CD4-positive, alpha-beta T cell (primary cell): Measurements from ENCODE around the gene MLC1. TPM values are rescaled to one million over a fixed set of nuclear protein-coding genes. Genes with fewer than 3 reads are reported as not detected.

Source experiments
- ATAC-seq: fragments of 200-7000 bp; cut with Tn5 transposase; one replicate; pipeline ENCODE4 v1.10.0; 2022; ENCODE audit warnings: mild to moderate bottlenecking; ENCODE audit not compliant: poor library complexity
- CTCF ChIA-PET: fragments of 350-600 bp; sonication (Branson Sonifier 250); formaldehyde crosslinking; loops from one replicate; lab custom pipeline; 2021; ENCODE audit warnings: antibody characterized with exemption, inconsistent platforms; lab: Charles Lee
- POLR2A ChIA-PET: fragments of 350-600 bp; sonication (Branson Sonifier 250); formaldehyde crosslinking; loops from one replicate; lab custom pipeline; 2021; ENCODE audit warnings: antibody characterized with exemption, inconsistent platforms; lab: Charles Lee
- DNase-seq, 14 experiments: peaks; one replicate each; pipeline ENCODE4 v3.0.0-alpha.2; 2013 to 2020; ENCODE audit warnings: mixed read lengths in 2 of 14
- H3K27ac ChIP-seq, 2 donors: one replicate each; pipeline versions ENCODE4 v1.5.1 to v1.7.0; 2013; ENCODE audit warnings: low read length in 2 of 2, low read depth in 1 of 2, mild to moderate bottlenecking in 1 of 2
- H3K27me3 ChIP-seq, 2 experiments: 1 replicate in 1 of 2; 2 replicates in 1 of 2; pipeline versions ENCODE4 v1.6.1 to v1.7.0; 2013; ENCODE audit warnings: low read length in 2 of 2, control low read depth in 1 of 2, mild to moderate bottlenecking in 1 of 2, moderate library complexity in 1 of 2; ENCODE audit not compliant: insufficient read depth in 2 of 2, control insufficient read depth in 1 of 2
- H3K36me3 ChIP-seq: one replicate; pipeline ENCODE4 v1.6.1; 2013; ENCODE audit warnings: low read length, control low read depth; ENCODE audit not compliant: insufficient read depth
- H3K4me1 ChIP-seq: one replicate; pipeline ENCODE4 v1.6.1; 2013; ENCODE audit warnings: low read length, control low read depth; ENCODE audit not compliant: insufficient read depth
- H3K4me3 ChIP-seq: one replicate; pipeline ENCODE4 v1.5.1; 2013; ENCODE audit warnings: mild to moderate bottlenecking, low read length, moderate library complexity
- H3K9me3 ChIP-seq, 2 experiments: 1 replicate in 1 of 2; 2 replicates in 1 of 2; pipeline versions ENCODE4 v1.6.1 to v1.7.0; 2013; ENCODE audit warnings: low read length in 2 of 2, mild to moderate bottlenecking in 2 of 2, control low read depth in 1 of 2, moderate library complexity in 1 of 2; ENCODE audit not compliant: control insufficient read depth in 1 of 2, insufficient read depth in 1 of 2
- H3K27ac Mint-ChIP-seq: one replicate; pipeline ENCODE4 v1.8.0; 2020; ENCODE audit warnings: mixed read lengths
- H3K27me3 Mint-ChIP-seq: one replicate; pipeline ENCODE4 v1.8.0; 2021; ENCODE audit warnings: mixed read lengths
- H3K36me3 Mint-ChIP-seq: one replicate; pipeline ENCODE4 v1.8.0; 2021; ENCODE audit warnings: low read depth, mixed read lengths
- H3K4me1 Mint-ChIP-seq: one replicate; pipeline ENCODE4 v1.8.0; 2021; ENCODE audit warnings: low read depth, mixed read lengths
- H3K4me3 Mint-ChIP-seq: one replicate; pipeline ENCODE4 v1.8.0; 2020; ENCODE audit warnings: mild to moderate bottlenecking, mixed read lengths
- H3K9me3 Mint-ChIP-seq: one replicate; pipeline ENCODE4 v1.8.0; 2020; ENCODE audit warnings: mixed read lengths
- intact Hi-C, 2 experiments: fragments of 100-400 bp; cut with DNase I in 1 of 2; cut with micrococcal nuclease in 1 of 2; formaldehyde crosslinking; loops; one replicate each; pipeline versions ENCODE4 v1.15.1 to v1.9.0; 2023 to 2025; cut with DNase I, micrococcal nuclease
- total RNA-seq, 174 experiments: library from RNA in 2 of 174; stranded (reverse) in 2 of 174; gene quantifications; one replicate each; pipeline ENCODE4 v1.2.3 and lab custom pipeline; 2021 to 2026
- TF ChIP-seq, protein P1 (sequence below): fragments of 200-600 bp; IDR thresholded peaks from one replicate; pipeline ENCODE4 v1.8.0; 2022; ENCODE audit warnings: antibody characterized with exemption, mild to moderate bottlenecking

The MLC1 gene
- total RNA-seq, 2 experiments from 2014 or later, result 0.16 TPM; not detected in 1

DNA sequence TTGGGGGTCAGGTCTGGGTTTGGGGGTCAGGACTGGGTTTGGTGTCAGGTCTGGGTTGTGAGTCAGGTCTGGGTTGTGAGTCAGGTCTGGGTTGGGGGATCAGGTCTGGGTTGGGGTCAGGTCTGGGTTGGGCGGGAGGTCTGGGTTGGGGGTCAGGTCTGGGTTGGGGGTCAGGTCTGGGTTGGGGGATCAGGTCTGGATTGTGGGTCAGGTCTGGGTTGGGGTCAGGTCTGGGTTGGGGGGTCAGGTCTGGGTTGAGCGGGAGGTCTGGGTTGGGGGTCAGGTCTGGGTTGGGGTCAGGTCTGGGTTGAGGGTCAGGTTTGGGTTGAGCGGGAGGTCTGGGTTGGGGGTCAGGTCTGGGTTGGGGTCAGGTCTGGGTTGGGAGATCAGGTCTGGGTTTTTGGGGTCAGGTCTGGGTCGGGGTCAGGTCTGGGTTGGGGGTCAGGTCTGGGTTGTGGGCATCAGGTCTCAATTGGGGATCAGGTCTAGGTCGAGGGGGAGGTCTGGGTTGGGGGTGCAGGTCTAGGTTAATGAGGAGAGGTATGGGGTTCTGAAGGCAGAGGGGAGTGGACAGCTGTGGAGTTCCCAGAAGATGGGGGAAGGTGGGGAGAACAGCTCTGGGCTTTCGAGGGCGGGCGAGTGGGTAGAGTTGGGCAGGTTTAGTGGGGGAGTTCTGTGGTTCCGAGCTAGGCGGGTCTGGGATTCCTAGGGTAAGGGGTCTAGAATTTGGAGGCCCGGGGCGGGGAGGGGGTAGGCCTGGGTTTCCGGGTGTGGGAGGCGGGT lies 27.8 kb downstream of the MLC1 start:
- no peaks in the 10 kb centered on the region for H3K36me3 ChIP-seq
- CTCF ChIA-PET, result no interaction called here
- Mint-ChIP-seq H3K27me3 (peaks cover 46% of the 10 kb centered on the region), H3K9me3 (no peaks in the 10 kb centered on the region), H3K4me1 (no peaks in the 10 kb centered on the region), H3K4me3 (no peak overlapping the region), H3K36me3 (no peaks in the 10 kb centered on the region), H3K27ac (no peak overlapping the region)
- TF ChIP-seq, protein P1, sequence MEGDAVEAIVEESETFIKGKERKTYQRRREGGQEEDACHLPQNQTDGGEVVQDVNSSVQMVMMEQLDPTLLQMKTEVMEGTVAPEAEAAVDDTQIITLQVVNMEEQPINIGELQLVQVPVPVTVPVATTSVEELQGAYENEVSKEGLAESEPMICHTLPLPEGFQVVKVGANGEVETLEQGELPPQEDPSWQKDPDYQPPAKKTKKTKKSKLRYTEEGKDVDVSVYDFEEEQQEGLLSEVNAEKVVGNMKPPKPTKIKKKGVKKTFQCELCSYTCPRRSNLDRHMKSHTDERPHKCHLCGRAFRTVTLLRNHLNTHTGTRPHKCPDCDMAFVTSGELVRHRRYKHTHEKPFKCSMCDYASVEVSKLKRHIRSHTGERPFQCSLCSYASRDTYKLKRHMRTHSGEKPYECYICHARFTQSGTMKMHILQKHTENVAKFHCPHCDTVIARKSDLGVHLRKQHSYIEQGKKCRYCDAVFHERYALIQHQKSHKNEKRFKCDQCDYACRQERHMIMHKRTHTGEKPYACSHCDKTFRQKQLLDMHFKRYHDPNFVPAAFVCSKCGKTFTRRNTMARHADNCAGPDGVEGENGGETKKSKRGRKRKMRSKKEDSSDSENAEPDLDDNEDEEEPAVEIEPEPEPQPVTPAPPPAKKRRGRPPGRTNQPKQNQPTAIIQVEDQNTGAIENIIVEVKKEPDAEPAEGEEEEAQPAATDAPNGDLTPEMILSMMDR, result no peak
- DNase-seq (no peak), ATAC-seq (no peak)
- no peak overlapping the region for H3K27ac ChIP-seq
- peaks cover 27 to 36% of the 10 kb centered on the region in 2 experiments for H3K27me3 ChIP-seq
- POLR2A ChIA-PET, result no interaction called here
- H3K4me1 ChIP-seq, result no peaks in the 10 kb centered on the region
- H3K9me3 ChIP-seq, result peaks cover 0 to 16% of the 10 kb centered on the region in 2 experiments
- no peak overlapping the region for H3K4me3 ChIP-seq
- intact Hi-C loops, result no loop called here

DNA sequence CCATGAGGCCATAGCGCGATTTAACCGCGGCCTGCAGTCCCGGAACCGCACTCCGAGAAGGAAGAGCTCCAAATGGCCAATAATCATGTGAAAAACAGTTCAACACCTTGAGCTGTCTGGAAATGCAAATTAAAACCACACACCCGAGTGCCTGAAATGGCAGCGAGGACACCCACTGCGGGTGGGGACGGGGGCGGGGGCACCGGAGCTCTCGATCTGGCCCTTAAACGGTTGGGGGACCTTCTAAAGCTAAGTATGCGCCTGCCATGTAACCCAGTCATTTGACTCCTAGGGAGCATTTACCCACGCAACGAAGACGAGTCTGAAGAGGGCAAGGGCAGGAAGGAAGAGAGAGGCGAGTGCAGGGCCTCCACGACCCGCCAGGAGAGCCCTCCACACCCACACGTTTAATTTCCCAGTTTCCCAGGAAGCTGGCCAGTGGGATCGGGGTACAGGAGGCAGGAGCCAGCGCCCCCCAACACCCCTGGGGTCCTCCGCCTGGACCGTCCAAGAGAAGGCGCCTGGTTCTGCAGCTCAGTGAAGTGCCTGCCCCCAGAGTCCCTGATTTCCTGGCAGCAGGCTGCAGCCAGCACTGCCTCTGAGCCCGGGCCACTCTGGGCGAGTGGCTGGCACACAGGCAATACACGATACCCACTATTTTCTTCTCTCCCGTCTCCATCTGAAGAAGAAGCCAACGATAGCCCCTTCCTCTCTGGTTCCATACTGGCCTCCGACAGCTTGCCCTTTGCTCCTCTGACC lies 28.8 kb downstream of the MLC1 start:
- Mint-ChIP-seq H3K9me3 (no peaks in the 10 kb centered on the region), H3K4me1 (no peaks in the 10 kb centered on the region), H3K4me3 (no peak overlapping the region), H3K36me3 (no peaks in the 10 kb centered on the region), H3K27ac (no peak overlapping the region), H3K27me3 (peaks cover 44% of the 10 kb centered on the region)
- no peak overlapping the region for H3K27ac ChIP-seq
- ChIA-PET POLR2A (no interaction called here), CTCF (interaction anchor here (1.0 kb wide), 1 partner anchor 12 kb away, joined by 4 read pairs; no protein-coding TSS in a partner anchor)
- H3K9me3 ChIP-seq, result peaks cover 0 to 21% of the 10 kb centered on the region in 2 experiments
- intact Hi-C loops, result no loop called here
- no peaks in the 10 kb centered on the region for H3K36me3 ChIP-seq
- H3K4me1 ChIP-seq, result no peaks in the 10 kb centered on the region
- ATAC-seq, result no peak
- DNase-seq, result no peak
- H3K4me3 ChIP-seq, result no peak overlapping the region
- peaks cover 27 to 36% of the 10 kb centered on the region in 2 experiments for H3K27me3 ChIP-seq
- TF ChIP-seq, protein P1, result no peak

DNA sequence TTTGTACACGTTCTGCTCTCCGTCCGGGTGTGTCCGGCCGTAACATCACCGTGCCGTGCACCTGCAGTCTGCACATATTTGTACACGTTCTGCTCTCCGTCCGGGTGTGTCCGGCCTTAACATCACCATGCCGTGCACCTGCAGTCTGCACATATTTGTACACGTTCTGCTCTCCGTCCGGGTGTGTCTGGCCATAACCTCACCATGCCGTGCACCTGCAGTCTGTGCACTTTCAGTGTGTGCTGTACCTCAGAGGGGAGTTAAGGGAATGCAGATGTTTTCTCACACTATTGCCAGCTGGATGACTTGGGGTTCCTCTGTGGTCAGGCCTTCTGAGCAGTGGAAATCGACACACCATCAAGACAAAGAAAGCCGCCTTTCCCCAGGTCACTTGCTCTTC lies 31.4 kb downstream of the MLC1 start:
- Mint-ChIP-seq H3K4me1 (no peaks in the 10 kb centered on the region), H3K36me3 (no peaks in the 10 kb centered on the region), H3K9me3 (no peaks in the 10 kb centered on the region), H3K4me3 (no peak overlapping the region), H3K27me3 (peaks cover 35% of the 10 kb centered on the region), H3K27ac (no peak overlapping the region)
- Histone ChIP-seq H3K9me3 (peaks cover 0 to 21% of the 10 kb centered on the region in 2 experiments), H3K36me3 (no peaks in the 10 kb centered on the region), H3K27ac (no peak overlapping the region), H3K27me3 (peaks cover 14 to 22% of the 10 kb centered on the region in 2 experiments), H3K4me1 (no peaks in the 10 kb centered on the region), H3K4me3 (no peak overlapping the region)
- ATAC-seq (no peak), DNase-seq (no peak)
- CTCF ChIA-PET, result no interaction called here
- POLR2A ChIA-PET, result no interaction called here
- intact Hi-C loops, result no loop called here
- TF ChIP-seq, protein P1, result no peak
